ENCODE data around the gene RAVER2. TPM values are rescaled to one million over a fixed set of nuclear protein-coding genes. Genes with fewer than 3 reads are reported as not detected.

RAVER2 gene
- total RNA-seq, 4 donors from 2014 or later: 12.5 to 32.9 (median 32.0) TPM

DNA sequence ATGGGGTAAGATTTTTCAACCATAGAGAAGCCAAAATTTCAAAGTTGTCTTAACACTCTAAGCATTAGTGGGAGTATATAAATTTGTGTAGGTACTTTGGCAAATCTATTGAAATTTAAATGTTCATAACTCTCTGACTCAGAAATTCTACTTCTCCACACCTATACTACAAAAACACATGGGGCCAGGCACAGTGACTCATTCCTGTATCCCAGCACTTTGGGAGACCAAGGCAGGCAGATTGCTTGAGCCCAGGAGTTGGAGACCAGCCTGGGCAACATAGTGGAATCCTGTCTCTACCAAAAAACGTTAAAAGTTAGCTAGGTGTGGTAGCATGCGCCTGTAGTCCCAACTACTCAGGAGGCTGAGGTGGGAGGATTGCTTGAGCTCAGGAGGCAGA, 41.3 kb upstream of the RAVER2 start:
- Histone ChIP-seq H3K4me3 (no peak overlapping the region), H3K9me3 (no peaks in the 10 kb centered on the region), H3K27me3 (no peaks in the 10 kb centered on the region), H3K27ac (no peak overlapping the region), H3K4me1 (no peaks in the 10 kb centered on the region), H3K36me3 (no peaks in the 10 kb centered on the region)
- TF ChIP-seq CTCF (IDR thresholded peaks at IDR 0.05) (no peak), POLR2A (IDR thresholded peaks at IDR 0.05) (no peak), EP300 (IDR thresholded peaks at IDR 0.05) (no peak), POLR2AphosphoS5 (IDR thresholded peaks at IDR 0.05) (no peak)
- no peak for ATAC-seq
- 64 to 70% methylated on average over 2 of the region's 2 CpGs for WGBS, 2 donors (ENCODE audit: low coverage in 1 of 2)

DNA sequence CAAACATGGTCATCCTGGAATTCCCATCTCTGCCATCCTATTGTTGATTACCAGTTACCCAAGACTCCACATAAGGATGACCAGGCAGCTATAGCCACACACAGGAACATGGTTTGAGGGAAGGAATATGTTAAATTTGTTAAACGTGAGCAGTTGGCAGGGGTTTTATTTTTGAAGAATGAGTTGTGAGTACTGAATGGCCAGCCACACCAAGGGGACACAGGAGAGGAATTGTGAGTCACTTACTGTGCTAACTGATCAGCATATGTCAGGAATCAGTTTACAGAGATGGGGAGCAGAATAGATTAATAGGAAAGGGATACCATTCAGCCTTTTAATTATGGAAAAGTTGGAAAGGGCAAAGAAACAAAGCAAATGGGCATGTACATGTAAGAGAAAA, 39.3 kb upstream of the RAVER2 start:
- ATAC-seq: no peak
- H3K36me3 ChIP-seq: no peaks in the 10 kb centered on the region
- TF ChIP-seq POLR2A (IDR thresholded peaks at IDR 0.05) (no peak), CTCF (IDR thresholded peaks at IDR 0.05) (no peak), POLR2AphosphoS5 (IDR thresholded peaks at IDR 0.05) (no peak), EP300 (IDR thresholded peaks at IDR 0.05) (no peak)
- H3K4me3 ChIP-seq: no peak overlapping the region
- no peak overlapping the region for H3K27ac ChIP-seq
- H3K27me3 ChIP-seq: no peaks in the 10 kb centered on the region
- no peaks in the 10 kb centered on the region for H3K9me3 ChIP-seq
- H3K4me1 ChIP-seq: no peaks in the 10 kb centered on the region
- WGBS, 2 donors (ENCODE audit: low coverage in 1 of 2): 25 to 29% methylated on average over 1 of the region's 1 CpG

DNA sequence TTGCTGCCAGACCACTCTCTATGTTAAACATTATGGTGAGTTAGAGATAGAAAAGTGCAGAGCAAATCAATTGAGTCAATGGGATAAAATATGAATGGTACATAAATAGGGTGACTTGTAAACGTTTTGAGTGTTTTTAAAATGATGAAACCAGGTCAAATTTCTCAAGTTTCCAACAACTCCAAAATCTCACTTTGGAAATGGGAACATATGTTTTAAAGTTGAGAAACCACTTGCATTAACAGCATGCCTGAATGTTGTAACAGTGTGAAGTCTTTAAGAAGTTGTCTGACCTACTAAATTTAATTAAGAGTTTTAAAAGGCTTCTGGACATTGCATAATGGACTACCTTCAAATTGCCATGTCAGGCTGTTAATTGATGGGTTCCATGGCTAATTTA, 33.6 kb upstream of the RAVER2 start:
- Histone ChIP-seq H3K27me3 (no peaks in the 10 kb centered on the region), H3K4me1 (no peaks in the 10 kb centered on the region), H3K36me3 (no peaks in the 10 kb centered on the region), H3K27ac (no peak overlapping the region), H3K4me3 (no peak overlapping the region), H3K9me3 (no peaks in the 10 kb centered on the region)
- TF ChIP-seq POLR2AphosphoS5 (IDR thresholded peaks at IDR 0.05) (no peak), POLR2A (IDR thresholded peaks at IDR 0.05) (no peak), EP300 (IDR thresholded peaks at IDR 0.05) (no peak), CTCF (IDR thresholded peaks at IDR 0.05) (no peak)
- 40 to 75% methylated on average over 1 of the region's 1 CpG for WGBS, 2 donors (ENCODE audit: low coverage in 1 of 2)
- ATAC-seq: no peak

- Histone ChIP-seq H3K27me3 (no peaks in the 10 kb centered on the region), H3K9me3 (no peaks in the 10 kb centered on the region), H3K36me3 (no peaks in the 10 kb centered on the region), H3K4me1 (no peaks in the 10 kb centered on the region), H3K27ac (no peak overlapping the region), H3K4me3 (no peak overlapping the region)
- TF ChIP-seq CTCF (IDR thresholded peaks at IDR 0.05): no peak
- no peak for TF ChIP-seq POLR2AphosphoS5 (IDR thresholded peaks at IDR 0.05)
- TF ChIP-seq EP300 (IDR thresholded peaks at IDR 0.05): no peak
- TF ChIP-seq POLR2A (IDR thresholded peaks at IDR 0.05): no peak
- 88 to 100% methylated on average over 1 to 2 of the region's 2 CpGs for WGBS, 2 donors (ENCODE audit: low coverage in 1 of 2)
- ATAC-seq: no peak
These were observed 32.8 kb upstream of the RAVER2 start for GRCh38 chr1:64712049-64712448.

DNA sequence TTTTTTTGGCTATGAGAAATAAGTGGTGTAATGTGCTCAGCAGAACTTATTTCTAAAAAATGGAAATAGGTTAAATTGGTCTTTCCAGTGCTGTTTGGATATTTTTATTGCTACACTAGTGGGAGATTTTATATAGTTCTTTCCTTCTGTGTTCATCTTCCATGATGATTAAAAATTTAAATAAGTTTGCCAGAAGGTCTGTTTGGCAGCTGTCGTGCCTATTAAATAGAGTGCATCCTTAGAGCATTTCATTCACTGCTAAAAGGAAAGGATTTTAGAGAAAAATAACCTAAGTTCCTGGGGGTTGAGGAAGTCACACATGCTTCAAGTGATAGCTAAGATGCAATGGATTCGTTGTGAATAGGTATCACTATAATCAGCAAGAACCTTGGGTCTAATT, 29.7 kb upstream of the RAVER2 start:
- TF ChIP-seq EP300 (IDR thresholded peaks at IDR 0.05): no peak
- no peak for TF ChIP-seq POLR2AphosphoS5 (IDR thresholded peaks at IDR 0.05)
- no peak for TF ChIP-seq POLR2A (IDR thresholded peaks at IDR 0.05)
- TF ChIP-seq CTCF (IDR thresholded peaks at IDR 0.05): no peak
- 63 to 82% methylated on average over 2 of the region's 2 CpGs for WGBS, 2 donors (ENCODE audit: low coverage in 1 of 2)
- Histone ChIP-seq H3K27me3 (no peaks in the 10 kb centered on the region), H3K27ac (no peak overlapping the region), H3K4me3 (no peak overlapping the region), H3K9me3 (no peaks in the 10 kb centered on the region), H3K4me1 (no peaks in the 10 kb centered on the region), H3K36me3 (no peaks in the 10 kb centered on the region)
- no peak for ATAC-seq

Measured in gastroesophageal sphincter (tissue), 4 donors.